ENCODE measurements around the gene VOPP1.

VOPP1 gene

DNA sequence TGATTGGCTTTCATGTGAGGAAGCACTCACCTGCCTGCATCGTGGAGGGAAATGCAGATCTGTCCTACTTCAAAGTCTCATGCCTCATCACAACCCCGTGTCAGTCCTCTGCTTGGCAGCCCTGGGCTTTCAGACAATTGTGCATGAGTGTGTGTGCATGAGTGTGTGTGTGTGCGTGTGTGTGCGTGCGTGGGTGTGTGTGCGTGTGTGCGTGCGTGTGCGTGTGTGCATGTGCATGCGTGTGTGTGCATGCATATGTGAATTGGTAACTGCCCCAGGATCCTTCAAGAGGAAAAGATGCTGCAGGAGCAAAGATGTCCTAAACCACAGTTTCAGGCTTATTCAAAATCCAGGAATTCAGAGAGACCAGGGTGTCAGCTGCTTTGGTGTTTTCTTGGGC lies 135.8 kb downstream of the VOPP1 start:
- Histone ChIP-seq H3K4me1 (ENCODE audit: control insufficient read depth in 1 of 2, insufficient read depth in 1 of 2, low read depth in 1 of 2, low read length in 1 of 2) (peaks cover 0 to 6% of the 10 kb centered on the region in 2 experiments), H3K4me3 (ENCODE audit: low read depth in 1 of 2, low read length in 1 of 2) (no peak overlapping the region), H3K27ac (no peak overlapping the region), H3K9me3 (no peaks in the 10 kb centered on the region), H3K27me3 (no peaks in the 10 kb centered on the region), H3K36me3 (no peaks in the 10 kb centered on the region)
- no peak for TF ChIP-seq CTCF (IDR thresholded peaks at IDR 0.05)

GRCh38 chr7:55435466-55435865 lies 136.8 kb downstream of the VOPP1 start:
- Histone ChIP-seq H3K4me1 (ENCODE audit: control insufficient read depth in 1 of 2, insufficient read depth in 1 of 2, low read depth in 1 of 2, low read length in 1 of 2) (peaks cover 0 to 3% of the 10 kb centered on the region in 2 experiments), H3K36me3 (no peaks in the 10 kb centered on the region), H3K27me3 (no peaks in the 10 kb centered on the region), H3K27ac (no peak overlapping the region), H3K9me3 (no peaks in the 10 kb centered on the region), H3K4me3 (ENCODE audit: low read depth in 1 of 2, low read length in 1 of 2) (no peak overlapping the region)
- no peak for TF ChIP-seq CTCF (IDR thresholded peaks at IDR 0.05)

- no peak overlapping the region for H3K27ac ChIP-seq
- H3K9me3 ChIP-seq = no peaks in the 10 kb centered on the region
- H3K4me1 ChIP-seq (ENCODE audit: control insufficient read depth in 1 of 2, insufficient read depth in 1 of 2, low read depth in 1 of 2, low read length in 1 of 2) = no peaks in the 10 kb centered on the region
- no peaks in the 10 kb centered on the region for H3K27me3 ChIP-seq
- no peak for TF ChIP-seq CTCF (IDR thresholded peaks at IDR 0.05)
- H3K36me3 ChIP-seq = no peaks in the 10 kb centered on the region
- H3K4me3 ChIP-seq (ENCODE audit: low read depth in 1 of 2, low read length in 1 of 2) = no peak overlapping the region
These were observed 139.1 kb downstream of the VOPP1 start for GRCh38 chr7:55432939-55433784.

DNA sequence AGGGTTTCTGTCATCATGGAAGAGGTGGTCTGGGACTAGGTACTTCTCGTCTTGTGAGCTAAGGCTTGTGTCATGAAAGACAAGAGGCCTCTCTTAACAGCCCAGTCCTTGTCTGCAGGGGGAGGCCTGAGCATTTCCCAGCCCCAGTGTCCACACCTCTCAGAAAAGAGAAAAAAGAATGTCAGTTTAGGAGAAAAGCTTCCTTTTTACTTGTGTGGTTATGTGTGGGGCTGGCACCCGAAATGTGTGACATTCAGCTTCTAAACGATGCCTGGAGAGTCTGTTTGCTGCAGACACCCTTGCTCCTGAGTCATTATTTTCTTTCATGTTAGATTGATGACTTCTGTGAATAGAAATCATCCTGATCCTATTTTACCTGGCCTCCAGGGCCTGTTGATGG lies 139.8 kb downstream of the VOPP1 start:
- Histone ChIP-seq H3K27ac (no peak overlapping the region), H3K4me3 (ENCODE audit: low read depth in 1 of 2, low read length in 1 of 2) (no peak overlapping the region), H3K9me3 (no peaks in the 10 kb centered on the region), H3K36me3 (no peaks in the 10 kb centered on the region), H3K27me3 (no peaks in the 10 kb centered on the region), H3K4me1 (ENCODE audit: control insufficient read depth in 1 of 2, insufficient read depth in 1 of 2, low read depth in 1 of 2, low read length in 1 of 2) (no peaks in the 10 kb centered on the region)
- TF ChIP-seq CTCF (IDR thresholded peaks at IDR 0.05) = no peak

DNA sequence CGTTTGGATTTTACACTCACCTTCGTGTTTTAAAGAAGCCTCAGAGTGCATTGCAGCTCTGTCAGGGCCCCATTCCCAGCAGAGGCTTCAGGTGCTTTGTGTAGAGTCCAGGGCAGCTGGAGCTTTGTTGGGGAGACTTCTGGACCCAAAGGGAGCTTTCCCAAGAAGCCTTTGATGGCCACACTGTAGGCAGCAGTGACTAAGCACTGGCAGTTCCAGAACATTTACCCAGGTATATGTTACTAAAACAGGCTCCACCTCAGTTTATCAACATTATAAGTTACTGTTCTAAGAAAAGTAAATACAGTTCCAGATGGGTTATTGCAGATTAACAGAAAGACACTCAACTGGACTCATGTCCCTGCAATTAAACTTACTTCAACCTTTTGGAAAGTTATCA lies 140.4 kb downstream of the VOPP1 start:
- no peak for TF ChIP-seq CTCF (IDR thresholded peaks at IDR 0.05)

More for the DNA sequence above, 140.4 kb downstream of the VOPP1 start:
- Histone ChIP-seq H3K9me3 (no peaks in the 10 kb centered on the region), H3K27me3 (no peaks in the 10 kb centered on the region), H3K27ac (no peak overlapping the region), H3K4me3 (ENCODE audit: low read depth in 1 of 2, low read length in 1 of 2) (no peak overlapping the region), H3K4me1 (ENCODE audit: control insufficient read depth in 1 of 2, insufficient read depth in 1 of 2, low read depth in 1 of 2, low read length in 1 of 2) (no peaks in the 10 kb centered on the region), H3K36me3 (no peaks in the 10 kb centered on the region)
